H1 (cell line): ENCODE data around the gene ACAT2. TPM values are rescaled to one million over a fixed set of nuclear protein-coding genes. Genes with fewer than 3 reads are reported as not detected.

ENCODE experiments used
- KDM4A ChIP-seq: IDR thresholded peaks from one replicate; pipeline ENCODE4 v1.7.1; 2012; ENCODE audit warnings: low read depth, mild to moderate bottlenecking, moderate library complexity, low read length, inconsistent platforms; ENCODE audit not compliant: severe bottlenecking
- KDM5A ChIP-seq: fragments of 200-600 bp; IDR thresholded peaks from 2 replicates; pipeline ENCODE4 v1.7.1; 2012; ENCODE audit warnings: mild to moderate bottlenecking, low read length, inconsistent platforms, mixed read lengths
- YY1 ChIP-seq: IDR thresholded peaks from 2 replicates; pipeline ENCODE4 v1.6.1; 2011; ENCODE audit warnings: low read depth, mild to moderate bottlenecking, low read length
- polyA plus RNA-seq, 7 experiments: library from polyadenylated mRNA; depleted of rRNA in 3 of 7; stranded (reverse) in 5 of 7; unstranded in 2 of 7; fragments of >200 nt in 5 of 7; fragments of 200-250 nt in 2 of 7; gene quantifications; 1 replicate in 5 of 7; 2 replicates in 1 of 7; 4 replicates in 1 of 7; pipeline versions ENCODE4 v1.2.1 to v1.2.3, GENCODE V29; 2011 to 2013; ENCODE audit warnings: missing spikeins in 2 of 7, mixed read lengths in 2 of 7
- total RNA-seq: library from RNA; stranded (reverse); fragmentation: NEBNext Ultra II Directional; extraction: Animal tissue kit (Norgen Biotek cat#: 25700); gene quantifications from 2 replicates; pipeline ENCODE4 v1.2.1, GENCODE V29; 2021
- TF ChIP-seq, protein P1 (sequence below): IDR thresholded peaks from 2 replicates; pipeline ENCODE4 v1.6.1; 2012; ENCODE audit warnings: low read length, inconsistent platforms

The ACAT2 gene
- total and polyA plus RNA-seq, 2 of the 8 experiments (the other 6 are each of a cell fraction or from before 2014, with no cell fraction given) = 61.6 to 166 TPM

DNA sequence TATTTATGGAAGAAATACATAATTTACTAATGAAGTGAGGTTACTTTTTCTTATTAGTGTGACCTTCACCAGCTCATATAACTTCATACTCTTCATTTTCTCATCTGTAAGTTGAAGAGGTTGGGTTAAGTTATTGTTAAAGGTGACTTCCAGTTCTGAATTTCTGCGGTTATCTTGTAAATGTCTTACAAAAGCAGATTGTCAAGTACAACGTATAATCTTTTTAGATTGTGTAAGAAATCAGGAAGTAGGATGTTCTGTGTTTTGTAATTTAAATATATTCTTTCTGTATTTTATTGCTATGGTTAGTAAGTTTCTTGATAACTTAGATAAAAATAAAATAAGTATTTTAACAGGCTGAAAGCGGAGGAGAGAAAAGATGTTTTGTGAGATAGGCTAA is 22.5 kb upstream of the ACAT2 start (continued):
- TF ChIP-seq, protein P1, sequence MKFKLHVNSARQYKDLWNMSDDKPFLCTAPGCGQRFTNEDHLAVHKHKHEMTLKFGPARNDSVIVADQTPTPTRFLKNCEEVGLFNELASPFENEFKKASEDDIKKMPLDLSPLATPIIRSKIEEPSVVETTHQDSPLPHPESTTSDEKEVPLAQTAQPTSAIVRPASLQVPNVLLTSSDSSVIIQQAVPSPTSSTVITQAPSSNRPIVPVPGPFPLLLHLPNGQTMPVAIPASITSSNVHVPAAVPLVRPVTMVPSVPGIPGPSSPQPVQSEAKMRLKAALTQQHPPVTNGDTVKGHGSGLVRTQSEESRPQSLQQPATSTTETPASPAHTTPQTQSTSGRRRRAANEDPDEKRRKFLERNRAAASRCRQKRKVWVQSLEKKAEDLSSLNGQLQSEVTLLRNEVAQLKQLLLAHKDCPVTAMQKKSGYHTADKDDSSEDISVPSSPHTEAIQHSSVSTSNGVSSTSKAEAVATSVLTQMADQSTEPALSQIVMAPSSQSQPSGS = no peak
- TF ChIP-seq YY1 = no peak
- TF ChIP-seq KDM5A = no peak
- TF ChIP-seq KDM4A = no peak
